NCI-H2227 (cell line): ENCODE results near the gene DTX3.
"Not testable (repeated sequence)": the region's sequence is repeated elsewhere in the genome, so short reads cannot be mapped to it uniquely, and the experiment has no call there.

Experiments used
- DNase-seq: peaks from one replicate; lab custom pipeline; 2025; ENCODE audit not compliant: unreplicated experiment; lab: John Stamatoyannopoulos, UW

The DTX3 gene

DNA sequence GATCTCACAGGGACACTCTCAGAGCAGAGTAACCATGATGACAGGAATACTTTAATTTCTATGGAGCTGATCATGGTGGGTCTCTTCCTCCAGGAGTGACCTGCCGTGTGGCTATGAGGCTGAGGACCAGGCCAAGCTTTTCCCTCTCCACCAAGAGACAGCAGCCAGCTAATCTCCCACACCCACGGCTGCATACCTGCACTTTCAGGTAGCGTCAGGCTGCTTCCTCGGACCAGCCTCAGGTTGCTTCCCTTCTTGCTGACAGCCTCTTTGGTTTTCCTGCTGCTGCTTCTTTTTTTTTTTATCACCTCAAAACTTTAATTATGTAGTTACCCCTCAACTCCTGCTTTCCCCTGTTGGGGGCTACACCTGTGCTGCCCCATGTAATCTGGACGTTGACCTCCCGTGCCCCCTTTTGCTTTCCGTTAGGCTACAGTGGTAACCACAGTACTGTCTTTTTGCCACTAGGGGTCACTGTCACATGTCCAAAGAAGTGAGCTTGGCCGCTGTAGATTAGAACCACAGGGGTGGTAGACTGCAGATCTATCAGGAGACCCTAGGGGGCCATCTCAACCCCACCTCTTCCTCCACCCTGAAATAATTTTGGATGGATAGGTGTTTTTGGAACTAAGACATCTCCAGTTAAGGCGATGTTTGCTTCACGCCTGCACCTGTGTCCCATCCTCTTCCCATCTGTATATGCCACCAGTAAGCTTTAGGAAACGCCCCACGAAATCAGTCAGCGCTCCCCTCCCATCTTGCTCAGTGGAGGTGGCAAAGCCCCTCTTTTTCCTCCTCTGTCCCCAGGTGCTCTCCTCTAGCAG is 21.4 kb upstream of the DTX3 start:
- DNase-seq: peak; percentile 80

DNA sequence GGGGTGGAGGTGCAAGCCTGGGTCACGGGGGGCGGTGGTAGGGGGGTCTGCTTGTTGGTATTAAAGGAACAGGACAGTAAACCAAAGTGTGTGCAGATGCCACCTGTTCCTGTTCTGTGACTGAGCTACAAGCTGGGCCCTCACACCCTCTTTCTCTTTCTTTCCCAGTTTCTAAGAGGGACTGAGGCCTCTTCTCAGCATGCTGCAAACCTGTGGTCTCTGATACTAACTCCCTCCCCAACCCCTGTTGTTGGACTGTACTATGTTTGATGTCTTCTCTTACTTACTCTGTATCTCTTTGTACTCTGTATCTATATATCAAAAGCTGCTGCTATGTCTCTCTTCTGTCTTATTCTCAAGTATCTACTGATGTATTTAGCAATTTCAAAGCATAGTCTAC is 20.6 kb upstream of the DTX3 start:
- no peak for DNase-seq

DNA sequence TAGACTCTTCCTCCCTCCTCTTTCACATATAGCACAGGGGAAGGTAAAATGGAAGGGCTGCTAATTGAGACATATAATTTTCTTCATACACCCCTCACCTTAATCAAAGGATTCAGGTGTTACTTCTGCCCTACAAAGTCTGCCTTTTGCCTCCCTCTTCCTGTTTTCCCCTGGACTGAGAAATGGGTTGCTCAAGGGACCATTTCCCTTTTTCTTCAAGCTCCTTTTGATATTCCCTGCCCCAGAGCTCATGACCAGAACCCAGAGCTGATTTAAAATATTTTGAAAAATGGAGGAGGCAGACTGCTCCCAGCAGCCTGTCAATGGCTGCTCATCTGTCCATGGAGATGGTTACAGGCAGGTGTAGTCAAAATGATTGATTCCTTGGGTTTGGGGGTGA is 19.9 kb upstream of the DTX3 start:
- no peak for DNase-seq

DNA sequence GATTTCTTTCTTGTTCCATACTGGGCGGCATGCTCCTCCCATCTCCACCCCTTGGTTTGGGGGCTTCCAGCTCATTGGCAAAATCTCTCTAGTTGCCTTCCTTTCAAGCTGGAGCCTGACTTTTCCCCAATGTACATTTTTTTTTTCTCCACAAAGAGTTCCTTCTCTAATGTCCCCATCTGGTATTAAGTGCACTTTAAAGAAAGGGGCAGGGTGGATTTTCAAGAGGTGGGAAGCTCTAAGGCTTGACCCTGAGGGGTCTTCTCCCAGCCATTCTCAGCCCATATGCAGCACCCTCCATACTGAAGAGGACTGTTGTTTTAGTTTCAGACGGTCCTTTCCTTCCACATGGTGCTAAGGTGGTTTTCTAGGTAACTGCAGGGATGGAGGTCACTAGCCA is 19.5 kb upstream of the DTX3 start:
- no peak for DNase-seq

DNA sequence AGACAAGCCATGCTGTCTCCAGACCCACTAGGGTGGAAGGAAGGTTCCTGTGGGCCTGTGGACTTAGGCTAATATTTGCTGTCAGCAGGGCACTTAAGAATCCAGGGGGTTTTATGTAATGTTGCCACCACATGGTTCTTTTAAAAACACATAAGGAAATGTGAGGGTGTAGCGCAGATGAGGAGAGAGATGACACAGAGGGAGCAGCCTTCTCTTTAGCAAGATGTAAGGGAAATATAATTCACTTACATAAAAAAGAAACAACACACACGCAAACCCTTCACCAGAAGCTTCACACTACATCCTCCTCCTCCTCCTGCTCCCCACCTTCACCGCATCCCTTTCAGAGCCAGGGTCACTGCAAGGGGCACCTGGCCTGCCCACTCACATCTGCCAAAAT is 18.5 kb upstream of the DTX3 start:
- DNase-seq: no peak

DNA sequence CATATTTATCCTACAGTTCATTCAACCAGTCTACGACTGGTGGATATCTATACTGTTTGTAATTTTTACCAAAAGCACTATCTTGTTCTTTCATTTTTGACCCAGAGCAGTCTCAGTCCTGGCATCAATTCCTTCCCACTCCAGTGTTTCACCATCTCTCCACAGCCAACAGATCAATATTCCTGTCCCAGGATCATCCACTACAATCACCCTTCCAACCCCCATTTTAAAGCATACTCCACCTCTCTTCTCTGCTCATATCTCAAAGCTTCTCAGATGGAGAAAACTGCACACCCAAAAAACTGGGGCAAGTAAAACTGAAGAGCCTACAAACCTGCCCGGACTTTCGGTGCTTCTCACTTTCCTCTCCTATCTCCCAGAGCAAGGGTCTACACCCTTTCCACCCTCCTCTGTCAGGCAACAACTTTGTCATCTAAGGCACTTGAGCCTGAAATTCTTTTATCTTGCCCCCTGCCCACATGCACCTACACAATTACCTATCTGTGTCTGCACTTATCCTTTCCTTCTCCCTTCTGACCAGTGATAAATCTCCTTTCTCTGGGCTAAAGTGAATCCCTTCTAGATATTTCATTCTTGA is 17.7 kb upstream of the DTX3 start:
- no peak for DNase-seq

DNA sequence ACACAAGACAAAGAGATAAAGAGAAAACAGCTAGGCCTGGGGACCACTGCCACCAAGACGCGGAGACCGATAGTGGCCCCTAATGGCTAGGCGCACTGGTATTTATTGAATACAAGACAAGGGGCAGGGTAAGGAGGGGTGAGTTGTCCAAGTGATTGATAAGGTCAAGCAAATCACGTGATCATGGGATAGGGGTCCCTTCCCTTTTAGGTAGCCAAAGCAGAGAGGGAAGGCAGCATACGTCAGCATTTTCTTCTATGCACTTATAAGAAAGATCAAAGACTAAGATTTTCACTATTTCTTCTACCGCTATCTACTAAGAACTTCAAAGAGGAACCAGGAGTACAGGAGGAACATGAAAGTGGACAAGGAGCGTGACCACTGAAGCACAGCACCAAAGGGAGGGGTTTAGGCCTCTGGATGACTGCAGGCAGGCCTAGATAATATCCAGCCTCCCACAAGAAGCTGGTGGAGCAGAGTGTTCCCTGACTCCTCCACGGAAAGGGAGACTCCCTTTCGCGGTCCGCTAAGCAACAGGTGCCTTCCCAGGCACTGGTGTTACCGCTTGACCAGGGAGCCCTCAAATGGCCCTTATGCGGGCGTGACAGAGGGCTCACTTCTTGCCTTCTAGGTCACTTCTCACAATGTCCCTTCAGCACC is 15.5 kb upstream of the DTX3 start:
- not testable (repeated sequence) for DNase-seq

DNA sequence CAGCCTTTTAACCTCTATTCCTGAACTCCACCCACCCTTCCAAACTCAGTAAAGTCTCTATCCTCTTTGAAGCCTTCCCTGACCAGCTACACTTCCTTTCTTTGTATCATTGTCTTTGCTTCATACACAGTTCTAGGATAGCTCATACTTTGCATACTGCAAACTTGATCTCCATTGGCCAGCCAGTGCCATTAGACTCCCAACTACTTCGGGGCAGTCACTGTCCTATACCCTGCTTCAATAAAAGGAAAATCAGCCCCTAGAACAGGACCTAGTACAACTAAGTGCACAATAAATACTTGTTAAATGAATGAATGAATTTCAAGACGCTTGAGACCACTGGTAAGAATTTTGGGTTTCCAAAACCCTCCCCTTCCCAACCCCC is 14.2 kb upstream of the DTX3 start:
- DNase-seq: no peak

DNA sequence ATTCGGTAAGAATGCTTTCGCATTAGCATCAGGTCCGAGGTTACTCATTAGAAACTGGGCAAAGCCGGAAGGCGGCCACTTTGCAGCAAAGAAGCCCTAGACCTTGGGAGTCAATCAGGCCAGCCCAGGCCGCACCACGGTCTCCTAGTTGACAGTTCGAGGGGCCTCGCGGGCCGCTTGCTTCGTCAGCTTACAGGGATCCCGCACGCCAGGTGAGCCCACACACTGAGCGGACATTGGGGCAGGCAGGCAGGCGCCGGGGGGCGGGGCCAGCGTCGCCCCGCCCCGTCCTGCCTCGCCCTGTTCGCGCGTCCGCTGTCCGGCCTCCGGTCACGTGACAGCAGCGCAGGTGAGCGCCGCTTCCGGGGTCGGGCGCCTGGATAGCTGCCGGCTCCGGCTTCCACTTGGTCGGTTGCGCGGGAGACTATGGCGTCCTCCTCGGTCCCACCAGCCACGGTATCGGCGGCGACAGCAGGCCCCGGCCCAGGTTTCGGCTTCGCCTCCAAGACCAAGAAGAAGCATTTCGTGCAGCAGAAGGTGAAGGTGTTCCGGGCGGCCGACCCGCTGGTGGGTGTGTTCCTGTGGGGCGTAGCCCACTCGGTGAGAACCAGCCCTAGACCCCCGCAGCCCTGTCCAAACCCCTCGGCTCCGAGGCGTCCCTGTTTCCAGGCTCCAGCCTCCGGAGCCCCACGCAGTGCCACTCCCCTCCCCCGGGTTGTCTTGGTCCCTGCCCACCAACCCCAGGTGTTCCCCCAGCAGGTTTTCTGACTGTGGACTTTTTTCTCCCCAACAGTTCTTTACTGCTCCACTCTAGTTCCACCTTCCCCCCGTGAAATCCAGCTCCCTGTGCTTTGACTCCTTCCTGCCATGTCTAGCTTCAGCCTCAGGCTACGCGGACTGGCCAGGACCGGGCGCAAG is 13.5 kb upstream of the DTX3 start, which contains the start of gene PIP4K2C:
Gene PIP4K2C, plus strand, starts transcription at position 329 of the 918 bp plus-strand sequence. Its CDS starts 98 bp downstream, at position 427.
- DNase-seq: peak; percentile 87

DNA sequence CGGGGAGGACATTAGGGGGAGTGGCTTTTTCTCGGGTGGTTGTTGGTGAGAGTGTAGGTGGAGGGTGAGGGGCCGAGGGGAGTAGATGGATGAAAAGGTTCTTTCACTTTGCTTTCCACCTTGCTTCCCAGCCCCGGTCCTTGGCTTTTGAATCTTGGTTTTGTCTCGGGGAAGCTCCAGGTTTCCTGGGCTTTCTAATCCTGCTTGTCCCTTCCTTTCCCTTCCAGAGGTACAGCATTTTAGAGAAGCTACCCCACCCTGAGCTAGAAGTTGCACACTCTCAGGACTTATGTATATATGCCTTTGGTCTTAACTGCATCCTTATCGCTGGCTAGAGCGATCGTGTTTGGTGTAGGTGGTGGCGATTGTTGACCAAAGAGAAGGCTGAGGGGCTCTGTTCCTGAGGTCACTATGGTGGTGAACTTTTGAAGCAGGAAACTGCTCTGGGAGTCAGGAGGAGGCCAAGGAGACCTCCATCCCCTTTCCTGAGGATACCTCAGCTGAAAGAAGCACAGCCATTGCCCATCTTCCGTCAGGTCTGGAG is 12.8 kb upstream of the DTX3 start:
- DNase-seq: no peak

DNA sequence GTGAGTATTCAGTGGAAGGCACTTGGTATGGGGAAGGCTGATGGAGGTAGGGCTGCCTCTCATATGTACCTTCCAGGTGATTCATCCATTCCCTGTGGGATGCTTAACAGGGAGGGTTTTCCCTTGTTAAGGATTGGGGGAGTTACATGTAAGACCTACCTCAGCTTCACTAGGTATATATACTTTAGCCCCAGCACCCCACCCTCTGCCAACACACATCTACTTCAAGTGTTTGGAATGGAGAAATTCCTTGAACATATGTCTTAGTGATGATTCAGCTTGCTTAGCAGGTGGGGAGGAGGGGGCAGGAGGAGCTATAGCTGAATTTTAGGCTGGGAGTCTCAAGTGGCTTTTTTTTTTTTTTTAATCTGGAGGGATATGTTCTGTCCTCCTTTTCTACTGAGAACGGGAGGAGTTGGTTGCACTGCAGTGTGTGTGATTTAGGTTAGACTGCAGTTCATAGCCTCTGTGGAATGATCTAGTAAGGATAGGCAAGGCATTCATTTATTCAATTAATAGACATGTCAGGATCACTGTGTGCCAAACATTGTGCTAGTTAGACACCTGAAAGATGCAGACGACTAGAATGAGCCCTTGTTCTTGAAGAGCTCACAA is 12.0 kb upstream of the DTX3 start:
- DNase-seq: no peak

DNA sequence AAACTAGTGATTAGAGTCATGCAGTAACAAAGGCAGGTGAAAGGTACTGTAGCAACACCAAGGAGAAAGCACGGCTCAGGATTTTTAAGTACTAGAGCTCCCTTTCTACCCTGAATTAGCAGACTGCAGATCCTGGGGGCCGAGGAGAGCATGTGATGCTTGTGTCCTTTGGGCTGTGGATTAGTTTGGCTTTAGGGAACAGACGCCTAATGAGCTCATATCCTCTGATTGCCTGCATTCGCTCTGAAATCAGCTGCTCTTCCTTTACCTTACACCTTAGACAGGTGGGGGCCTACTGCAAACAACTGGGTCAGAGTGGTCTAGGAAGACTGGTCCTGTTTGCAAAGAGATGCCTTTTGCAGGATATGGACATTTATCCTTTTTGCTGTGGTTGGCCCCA is 11.4 kb upstream of the DTX3 start:
- no peak for DNase-seq

DNA sequence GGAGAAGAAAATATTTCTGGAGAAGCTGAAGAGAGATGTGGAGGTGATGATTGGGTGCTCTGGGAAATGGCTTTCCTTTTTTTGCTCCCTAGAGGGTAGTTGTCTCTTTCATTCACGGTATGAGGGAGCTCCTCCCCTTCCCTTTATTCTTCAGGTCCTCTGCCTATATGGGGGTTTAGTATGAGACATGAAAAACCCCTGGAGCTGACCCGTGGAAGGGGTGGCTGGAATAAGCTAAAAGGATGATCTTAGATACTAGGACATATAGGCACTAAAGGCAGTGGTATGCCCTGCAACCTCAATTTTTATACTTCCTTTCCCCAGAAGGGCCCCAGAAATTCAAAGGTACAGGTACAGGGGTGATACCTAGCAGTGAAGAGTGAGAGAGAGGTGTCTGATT is 4.2 kb upstream of the DTX3 start:
- DNase-seq: no peak

DNA sequence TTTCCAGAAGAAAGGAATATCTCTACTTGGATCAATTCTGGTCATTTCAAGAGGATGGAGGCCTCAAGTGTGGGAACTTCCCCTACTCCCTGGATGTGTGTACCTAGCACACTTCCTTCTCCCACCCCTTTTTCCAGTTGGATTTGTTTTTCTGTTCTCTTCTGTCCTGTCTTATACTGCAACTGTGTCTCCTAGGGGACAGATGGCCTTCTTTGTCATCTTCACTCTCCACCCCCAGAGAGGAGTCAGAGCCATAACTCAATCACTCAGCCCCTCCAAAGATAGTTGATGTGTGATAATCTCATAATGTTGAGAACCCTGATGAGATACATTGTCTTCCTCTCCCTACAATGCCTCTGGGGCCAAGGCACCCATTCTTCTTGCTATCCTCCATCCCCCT is 2.1 kb upstream of the DTX3 start:
- no peak for DNase-seq

DNA sequence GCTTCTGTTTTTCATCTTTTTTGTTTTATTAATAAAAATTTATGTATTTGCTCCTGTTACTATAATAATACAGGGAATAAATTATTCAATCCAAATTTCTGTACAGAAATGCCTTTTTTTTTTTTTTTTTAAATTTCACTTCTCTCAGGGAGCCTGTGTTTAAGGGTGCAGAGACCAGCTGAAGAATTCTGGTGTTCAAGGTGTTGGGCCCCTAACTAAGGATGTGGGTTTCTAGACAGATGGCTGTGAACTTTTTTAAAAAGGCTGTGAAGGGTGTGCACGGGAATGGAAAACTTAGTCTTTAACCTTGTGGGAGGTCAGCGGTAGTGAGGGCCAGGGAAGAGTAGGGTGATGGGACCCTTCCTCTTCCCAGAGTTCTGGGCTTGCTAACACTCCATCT is 1.3 kb upstream of the DTX3 start:
- no peak for DNase-seq

DNA sequence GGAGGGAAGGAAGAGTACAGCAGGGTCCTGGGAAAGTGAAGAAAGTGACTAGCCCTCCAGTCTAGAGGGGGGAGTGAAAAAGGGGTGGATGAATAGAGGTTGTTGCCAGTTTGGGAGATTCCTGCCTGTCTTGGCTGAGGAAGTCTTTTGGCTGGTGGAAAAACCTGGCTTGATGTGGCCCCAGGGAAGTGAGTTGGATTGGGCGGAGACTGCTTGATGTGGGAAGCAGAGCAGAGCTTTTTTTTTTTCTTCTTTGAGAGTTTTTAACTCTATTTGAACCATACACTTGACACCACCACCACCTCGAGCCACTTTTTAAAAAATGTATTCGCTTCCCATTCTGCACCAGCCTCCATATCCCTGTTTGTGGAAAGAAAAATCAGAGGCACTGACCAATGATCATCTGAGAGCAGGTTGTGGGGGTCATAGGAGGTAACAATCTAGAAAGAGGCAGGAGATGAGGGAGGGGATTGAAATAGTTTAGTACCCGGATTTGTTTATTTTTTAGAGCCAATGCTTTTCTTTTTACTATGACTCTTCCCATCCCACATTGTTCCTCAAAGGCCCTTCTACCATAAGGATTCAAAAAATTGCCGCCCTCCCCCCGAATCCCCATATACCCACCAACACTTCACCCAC is 690 bp upstream of the DTX3 start:
- peak; percentile 34 for DNase-seq

DNA sequence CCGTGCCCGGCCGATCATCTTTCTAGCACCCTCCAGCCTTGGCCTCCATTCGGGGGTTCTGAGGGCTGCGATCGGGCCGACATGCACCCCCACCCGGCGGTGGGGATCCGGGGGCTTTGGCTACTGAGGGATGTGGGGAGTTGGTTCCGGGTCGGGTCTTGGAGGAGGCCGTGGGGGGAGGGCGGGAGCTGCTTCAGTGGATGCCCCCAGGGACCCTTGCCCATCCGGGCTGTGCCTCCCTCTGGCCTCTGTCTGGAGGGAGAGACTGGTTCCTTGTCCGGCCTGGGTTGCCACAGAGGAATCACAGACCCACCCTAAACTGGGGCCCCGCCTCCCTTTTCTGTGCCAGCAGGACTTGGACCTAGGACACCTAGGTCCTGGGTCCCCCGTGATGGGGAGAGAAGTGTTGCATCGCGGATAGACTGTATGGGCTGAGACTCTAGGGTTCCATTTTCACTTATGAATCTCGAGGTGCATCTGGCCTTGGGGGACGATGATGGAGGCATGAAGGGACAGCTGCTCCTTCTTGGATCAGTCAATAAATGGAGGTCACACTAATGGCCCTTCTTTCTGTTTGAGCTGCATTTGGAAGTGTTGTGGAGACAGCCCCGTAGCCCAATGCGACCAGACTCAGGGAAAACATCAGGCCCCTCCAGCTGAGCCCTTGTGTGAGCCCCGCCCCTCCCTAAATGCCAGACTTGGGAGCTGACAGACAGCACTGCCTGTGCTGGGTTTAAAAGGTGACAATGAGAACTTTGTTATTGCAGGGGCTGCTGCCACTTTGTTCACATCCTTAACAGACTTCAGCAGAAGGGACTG is 577 bp downstream of the DTX3 start:
- DNase-seq: no peak

DNA sequence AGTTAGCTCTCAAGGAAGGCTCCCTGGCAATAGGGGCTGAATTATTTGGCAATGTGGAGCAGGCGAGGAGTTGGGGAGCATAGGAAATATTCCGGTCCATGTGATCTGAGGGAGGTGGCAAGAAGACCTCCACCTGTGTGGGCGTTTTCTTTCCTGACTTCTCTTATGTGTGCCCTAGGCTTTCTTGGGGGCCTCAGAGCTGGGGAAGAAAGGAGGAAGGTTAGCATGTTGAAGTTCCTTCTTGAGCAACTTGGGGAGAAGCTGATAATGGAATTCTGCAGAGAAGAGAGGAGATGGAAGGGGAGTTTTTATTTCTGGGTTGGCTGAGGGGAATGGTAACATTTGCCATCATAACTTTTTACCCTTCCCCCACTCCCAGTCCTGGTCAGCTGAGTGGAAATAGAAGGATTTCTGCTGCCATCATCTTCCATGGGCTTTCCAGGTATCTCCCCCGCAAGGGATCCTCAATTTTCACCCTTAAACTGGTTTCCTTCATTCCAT is 1.2 kb downstream of the DTX3 start:
- no peak for DNase-seq

DNA sequence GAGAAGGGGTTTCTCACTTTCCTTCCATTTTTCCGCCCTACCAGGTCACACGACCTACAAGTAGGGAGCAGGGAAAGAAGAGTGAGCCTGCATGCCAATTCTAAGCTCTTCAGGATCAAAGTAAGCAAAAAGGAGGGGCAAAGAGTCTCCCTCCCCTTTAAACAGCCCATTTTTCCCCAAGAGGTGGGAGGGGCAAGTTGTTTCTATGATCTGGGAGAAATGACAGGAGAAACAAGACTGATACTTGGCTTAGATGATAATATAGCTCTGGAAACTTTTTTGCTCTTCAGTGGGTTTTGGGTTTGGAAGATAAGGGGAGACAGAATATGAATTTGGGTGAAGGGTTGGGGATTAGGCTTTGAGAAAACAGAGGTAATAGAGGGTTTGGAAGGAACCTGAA is 1.8 kb downstream of the DTX3 start:
- no peak for DNase-seq
